NCI-H748 (cell line): ENCODE data around the gene APOBEC3G.
A peak's percentile ranks its signal among the peaks of the same experiment; 100 is the strongest.

Experiments
- DNase-seq: peaks from one replicate; lab custom pipeline; 2025; ENCODE audit not compliant: unreplicated experiment; lab: John Stamatoyannopoulos, UW

The APOBEC3G gene

DNA sequence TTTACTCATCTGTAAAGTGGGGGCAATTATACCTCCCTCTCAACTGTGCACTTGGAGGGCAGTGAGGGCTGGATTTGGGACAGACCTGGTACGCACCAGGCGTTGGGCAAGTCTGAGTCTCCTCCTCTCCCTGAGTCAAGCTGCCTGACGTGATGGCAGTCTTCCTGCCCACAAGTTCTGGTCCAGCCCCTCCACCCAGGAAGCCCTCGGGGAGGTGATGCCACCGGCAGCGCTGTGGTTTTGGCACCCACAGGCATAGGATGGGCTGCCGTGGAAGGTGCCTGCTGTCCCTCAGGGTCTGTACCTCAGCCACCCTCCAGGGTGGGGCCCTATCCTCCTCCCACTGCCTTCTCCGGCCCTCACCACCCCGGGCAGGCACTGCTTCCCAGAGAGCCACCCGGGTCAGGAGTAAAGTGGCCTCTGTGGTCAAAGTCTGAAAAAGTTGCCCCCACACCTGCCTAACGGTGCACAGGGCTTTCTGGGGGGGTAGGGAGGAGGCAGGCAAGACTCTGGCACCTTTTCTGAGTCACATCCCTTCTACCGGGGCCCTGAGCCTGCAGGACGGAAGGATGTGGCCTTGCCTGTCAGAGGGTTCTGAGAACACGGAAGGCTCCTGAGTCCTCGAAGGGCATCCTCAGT, 13.5 kb downstream of the APOBEC3G start:
- DNase-seq, result no peak

DNA sequence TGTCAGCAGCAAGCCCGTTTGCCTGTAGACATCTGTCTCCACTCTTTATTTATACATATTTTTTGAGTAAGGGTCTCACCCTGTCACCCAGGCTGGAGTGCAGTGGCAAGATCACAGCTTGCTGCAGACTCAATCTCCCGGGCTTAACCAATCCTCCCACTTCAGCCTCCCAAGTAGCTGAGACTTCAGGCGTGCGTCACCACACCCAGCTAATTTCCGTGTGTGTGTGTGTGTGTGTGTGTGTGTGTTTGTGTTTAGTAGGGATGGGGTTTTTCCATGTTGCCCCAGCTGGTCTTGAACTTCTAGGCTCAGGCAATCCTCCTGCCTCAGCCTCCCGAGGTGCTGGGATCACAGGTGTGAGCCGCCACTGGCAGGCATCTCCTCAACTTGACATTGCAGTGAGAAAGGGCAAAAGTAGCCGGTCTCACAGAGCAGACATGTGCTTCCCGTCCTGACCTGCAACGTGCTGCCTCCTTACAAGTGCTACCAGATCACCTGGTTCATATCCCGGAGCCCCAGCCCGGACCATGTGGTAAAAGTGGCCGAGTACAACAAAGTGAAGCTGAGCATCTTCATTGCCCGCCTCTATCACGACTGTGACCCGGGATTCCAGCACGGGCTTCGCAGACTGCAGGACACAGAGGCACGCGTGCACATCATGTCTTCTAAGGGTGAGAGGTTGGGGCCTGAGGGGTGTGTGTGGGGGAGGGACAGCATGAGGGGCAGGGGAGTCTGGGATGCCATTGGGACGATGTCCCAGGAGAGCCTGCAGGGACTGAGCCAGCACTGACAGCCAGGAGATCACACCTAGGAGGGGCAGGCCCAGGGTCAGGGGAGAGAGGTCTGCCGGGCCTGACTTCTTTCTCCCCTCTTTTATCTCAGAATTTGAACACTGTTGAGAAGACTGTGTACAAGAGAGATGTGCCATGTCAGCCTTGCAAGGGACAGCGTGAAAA, 14.3 kb downstream of the APOBEC3G start:
- DNase-seq, result no peak

- DNase-seq, result no peak
These were observed 15.2 kb downstream of the APOBEC3G start for GRCh38 chr22:39092111-39092862.

DNA sequence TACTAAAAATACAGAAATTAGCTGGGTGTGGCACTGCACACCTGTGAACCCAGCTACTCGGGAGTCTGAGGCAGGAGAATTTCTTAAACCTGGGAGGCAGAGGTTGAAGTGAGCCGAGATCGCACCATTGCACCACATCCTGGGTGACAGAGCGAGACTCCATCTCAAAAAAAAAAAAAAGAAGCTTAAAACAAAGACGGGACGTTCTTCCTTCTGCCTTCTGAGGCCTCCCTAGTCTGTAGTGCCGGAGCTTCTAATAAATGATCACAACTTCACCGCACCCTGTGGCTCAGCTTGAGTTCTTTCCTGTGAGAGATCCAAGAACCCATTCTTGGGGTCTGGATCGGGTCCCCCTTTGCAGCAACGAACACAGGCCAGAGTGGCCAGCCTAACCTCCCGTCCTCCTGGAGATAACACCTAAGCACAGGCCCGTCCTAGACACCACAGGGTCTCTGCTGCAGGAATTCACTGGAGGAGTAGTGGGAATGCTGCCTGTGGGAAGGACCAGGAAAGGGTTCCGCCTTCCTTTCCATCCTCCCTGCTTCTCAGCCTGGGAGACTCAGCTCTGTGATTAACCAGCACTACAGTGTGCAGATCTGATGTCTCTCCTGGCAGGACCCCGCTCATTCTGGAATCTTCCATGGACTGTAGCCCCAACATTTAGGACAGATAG, 17.8 kb downstream of the APOBEC3G start:
- DNase-seq, result no peak

DNA sequence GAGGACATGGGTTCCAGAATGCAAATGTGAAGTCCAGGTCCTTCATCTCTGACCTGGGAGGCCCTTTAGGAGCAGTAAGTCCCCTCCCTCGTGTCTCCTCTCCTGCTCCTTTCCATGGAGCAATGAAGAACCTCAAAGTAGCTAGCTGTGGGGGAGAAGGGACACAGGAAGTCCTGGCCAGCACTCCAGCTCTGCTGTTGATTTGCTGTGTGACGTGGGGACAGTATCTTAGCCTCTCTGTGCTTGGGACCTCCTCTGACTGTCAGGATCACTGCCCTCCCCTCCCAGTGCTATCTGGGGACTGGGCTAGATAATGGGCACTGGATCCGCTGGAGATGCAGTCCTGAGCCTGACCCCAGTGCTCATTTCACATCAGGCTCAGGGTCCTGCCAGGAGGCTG, 18.9 kb downstream of the APOBEC3G start:
- DNase-seq, result no peak

DNA sequence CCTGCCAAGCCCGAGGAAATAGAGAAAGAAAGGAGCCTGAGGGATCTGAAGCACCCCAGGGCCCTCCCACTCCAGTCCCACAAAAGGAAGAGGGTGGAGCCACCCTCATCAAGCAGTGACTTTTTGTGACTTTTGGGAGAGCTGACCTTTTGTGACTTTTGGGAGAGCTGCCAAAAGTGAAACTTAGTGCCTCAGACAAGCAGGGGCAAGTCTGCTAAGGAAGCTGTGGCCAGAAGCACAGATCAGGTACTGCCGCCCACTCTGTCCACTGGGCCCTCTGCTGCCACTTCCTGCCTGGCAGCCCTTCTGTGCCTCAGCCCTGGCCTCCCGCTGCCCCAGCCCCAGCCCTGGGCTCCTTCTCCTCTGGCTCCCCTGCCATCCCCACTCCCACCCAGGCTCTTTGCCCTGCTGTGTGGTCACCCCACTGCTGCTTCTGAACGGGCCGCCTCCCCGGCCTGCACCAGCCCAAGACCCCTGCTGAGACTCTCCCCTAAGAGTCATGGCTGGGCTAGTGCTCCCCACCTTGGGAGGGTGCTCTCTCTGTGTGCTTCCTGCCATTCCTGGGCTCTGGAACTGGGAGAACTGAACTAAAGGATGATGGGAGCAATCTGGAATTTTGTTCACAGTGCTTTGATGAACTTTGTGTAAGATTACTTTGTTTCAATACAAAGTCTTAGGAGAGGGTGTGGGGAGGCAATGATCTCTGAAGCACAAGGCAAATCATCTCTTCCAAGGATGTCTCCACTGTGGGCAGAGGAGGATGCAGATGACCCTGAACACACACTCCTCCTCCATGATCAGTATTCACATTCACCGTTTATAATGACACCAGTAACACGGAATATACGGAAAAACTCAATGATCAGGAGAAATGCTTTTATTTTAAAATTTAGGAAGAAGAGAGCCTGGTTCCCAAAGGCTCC, 20.3 kb downstream of the APOBEC3G start, which contains the start of gene APOBEC3H:
Gene APOBEC3H (plus strand): TSS at position 147 of the 923 bp plus-strand sequence. CDS start 3,035 bp downstream, outside the sequence.
- DNase-seq, result no peak

- DNase-seq, result no peak
These were observed 21.0 kb downstream of the APOBEC3G start for GRCh38 chr22:39098026-39098425.

DNA sequence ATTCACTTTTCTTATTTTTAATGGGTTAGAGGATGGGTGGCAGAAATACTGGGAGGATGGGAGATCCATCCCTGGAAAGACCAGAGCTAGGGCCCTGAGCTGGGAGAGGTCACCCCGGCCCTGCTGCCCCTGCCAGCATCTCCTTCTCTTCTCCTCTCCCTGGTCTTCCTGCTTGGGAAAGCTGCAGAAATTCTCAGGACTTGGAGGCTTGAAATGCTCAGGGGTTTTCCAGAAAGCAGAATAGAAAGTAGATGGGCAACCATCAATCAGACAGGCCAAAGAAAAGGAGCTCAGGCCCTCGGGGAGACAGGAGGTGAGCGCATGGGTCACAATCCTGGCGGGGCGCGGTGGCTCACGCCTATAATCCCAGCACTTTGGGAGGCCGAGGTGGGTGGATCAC, 21.5 kb downstream of the APOBEC3G start:
- no peak for DNase-seq

DNA sequence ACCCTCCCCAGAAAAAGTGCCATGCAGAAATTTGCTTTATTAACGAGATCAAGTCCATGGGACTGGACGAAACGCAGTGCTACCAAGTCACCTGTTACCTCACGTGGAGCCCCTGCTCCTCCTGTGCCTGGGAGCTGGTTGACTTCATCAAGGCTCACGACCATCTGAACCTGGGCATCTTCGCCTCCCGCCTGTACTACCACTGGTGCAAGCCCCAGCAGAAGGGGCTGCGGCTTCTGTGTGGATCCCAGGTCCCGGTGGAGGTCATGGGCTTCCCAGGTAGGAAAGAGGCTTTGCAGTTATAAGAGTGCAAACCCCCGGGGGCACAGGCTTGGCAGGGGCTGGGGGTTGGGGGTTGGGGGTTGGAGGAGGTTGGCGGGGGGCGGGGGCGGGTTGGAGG, 24.2 kb downstream of the APOBEC3G start:
- DNase-seq, result no peak

DNA sequence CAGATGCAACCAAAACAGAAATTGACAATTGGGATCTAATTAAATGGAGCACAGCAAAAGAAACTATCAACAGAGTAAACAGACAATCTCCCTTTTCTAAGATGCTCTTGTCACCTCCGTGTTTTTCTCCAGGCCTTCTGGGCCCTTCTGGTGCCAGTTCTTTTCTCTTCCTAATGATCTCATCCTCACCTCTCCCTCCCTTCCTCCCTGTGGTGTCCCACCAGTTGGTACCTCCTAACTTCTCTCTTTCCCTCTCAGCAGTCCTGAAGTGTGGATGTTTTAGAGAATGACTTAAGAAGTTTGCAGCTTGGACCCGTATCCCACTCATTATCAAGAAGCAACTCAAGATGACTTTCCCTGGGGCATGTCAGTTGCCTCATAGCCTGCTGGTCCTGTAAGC, 26.4 kb downstream of the APOBEC3G start:
- DNase-seq, result no peak

- no peak for DNase-seq
These were observed 29.3 kb downstream of the APOBEC3G start for GRCh38 chr22:39106326-39106725.

DNA sequence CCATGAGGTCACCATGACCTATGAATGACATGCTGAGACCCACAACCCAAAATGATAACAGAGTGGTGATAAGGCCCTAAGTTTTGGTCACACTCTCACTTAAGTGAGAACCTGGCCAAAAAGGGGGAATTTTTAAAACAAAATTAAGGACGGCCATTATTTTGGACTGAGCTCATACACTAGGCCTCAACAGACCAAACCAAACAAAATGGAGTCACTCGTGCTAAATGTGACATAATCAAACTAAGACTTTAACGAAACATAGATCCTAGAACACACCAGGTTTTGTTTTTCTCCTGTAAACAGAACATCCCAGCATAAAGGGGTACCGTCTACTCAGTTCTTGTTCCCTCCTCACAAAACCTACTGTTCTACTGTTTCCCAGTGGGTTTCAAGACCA, 31.4 kb downstream of the APOBEC3G start:
- no peak for DNase-seq

DNA sequence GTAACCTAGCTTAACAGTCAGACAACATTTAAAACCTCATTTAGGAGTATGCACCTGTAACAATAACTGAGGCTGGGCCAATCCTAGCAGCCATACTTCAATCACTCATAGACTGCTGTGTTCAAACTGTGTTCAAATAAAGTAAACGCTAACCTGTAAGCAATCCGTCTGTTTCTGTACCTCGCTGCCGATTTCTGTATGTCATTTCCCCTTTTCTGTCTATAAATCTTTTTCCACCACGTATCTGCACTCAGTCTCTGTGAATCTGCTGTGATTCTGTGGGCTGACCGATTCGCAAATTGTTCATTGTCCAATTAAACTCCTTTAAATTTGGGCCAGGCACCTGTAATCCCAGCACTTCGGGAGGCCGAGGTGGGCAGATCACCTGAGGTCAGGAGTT, 32.3 kb downstream of the APOBEC3G start:
- DNase-seq, result no peak

DNA sequence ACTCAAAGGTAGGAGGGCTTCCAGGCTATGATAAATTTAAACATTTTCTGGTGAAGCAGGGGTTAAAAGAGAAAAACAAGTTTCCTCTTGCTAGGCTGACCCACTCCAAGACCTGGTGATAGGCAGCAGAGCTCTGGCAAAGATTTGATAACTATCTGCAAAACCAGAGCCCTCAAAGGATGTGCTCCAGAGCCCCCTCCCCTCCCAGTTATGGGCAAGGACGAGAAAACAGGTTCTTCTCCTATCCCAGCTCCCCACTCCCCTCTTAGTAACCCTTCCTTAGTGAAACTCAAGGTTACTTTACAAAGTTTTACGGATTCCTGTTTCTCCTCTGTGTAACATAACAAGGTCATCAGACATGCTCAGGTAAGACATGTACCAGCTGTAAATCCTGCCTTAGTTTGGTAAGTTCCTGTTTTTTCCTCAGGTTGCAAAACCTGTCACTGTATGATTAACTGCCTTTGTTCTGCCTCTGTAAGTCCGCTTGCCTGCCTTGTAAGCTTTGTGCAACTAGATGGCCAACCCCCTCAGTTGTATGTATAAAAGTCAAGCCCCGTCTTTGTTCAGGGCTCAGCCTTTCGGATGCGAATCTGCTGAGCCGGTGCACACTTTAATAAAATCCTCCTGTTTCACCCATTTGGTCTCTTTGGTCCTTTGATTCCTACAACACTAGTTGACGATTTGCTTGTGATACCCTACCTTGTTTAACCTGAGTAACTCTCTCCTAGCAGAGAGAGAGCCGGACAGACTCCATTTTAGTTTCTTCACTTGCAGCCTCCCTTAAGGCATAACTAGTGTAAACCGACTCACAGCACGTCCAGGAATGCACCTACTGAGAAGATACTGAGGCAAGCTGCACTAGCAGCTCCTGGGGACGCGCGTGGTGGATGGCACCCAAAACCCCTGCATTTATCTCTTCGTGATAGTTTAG, 33.8 kb downstream of the APOBEC3G start:
- no peak for DNase-seq

- DNase-seq, result no peak
These were observed 37.0 kb downstream of the APOBEC3G start for GRCh38 chr22:39114112-39114511.

- no peak for DNase-seq
These were observed 38.5 kb downstream of the APOBEC3G start for GRCh38 chr22:39115570-39115969.

- DNase-seq, result no peak
These were observed 39.0 kb downstream of the APOBEC3G start for GRCh38 chr22:39115977-39116621.

GRCh38 chr22:39117585-39118191, 40.6 kb downstream of the APOBEC3G start:
- DNase-seq, result peak; percentile 47
